ENCODE data around the gene TRAPPC12. TPM values are rescaled to one million over a fixed set of nuclear protein-coding genes. Genes with fewer than 3 reads are reported as not detected.

Gene TRAPPC12
- total RNA-seq, 2 experiments from 2014 or later: 49.8 to 64.0 TPM

GRCh38 chr2:3464401-3465005 is 85.0 kb downstream of the TRAPPC12 start:
- H3K27ac ChIP-seq (ENCODE audit: low read depth in 1 of 2, low read length in 2 of 2): no peak overlapping the region
- H3K27ac Mint-ChIP-seq: no peak overlapping the region
- no peak overlapping the region for H3K4me3 ChIP-seq (ENCODE audit: low read length)
- H3K9me3 ChIP-seq (ENCODE audit: control insufficient read depth in 1 of 2, insufficient read depth in 1 of 2, low read length in 2 of 2): peaks cover 0 to 3% of the 10 kb centered on the region in 2 experiments
- peaks cover 13% of the 10 kb centered on the region for H3K4me1 Mint-ChIP-seq (ENCODE audit: low read depth)
- no peaks in the 10 kb centered on the region for H3K27me3 Mint-ChIP-seq
- no peak overlapping the region for H3K4me3 Mint-ChIP-seq
- H3K27me3 ChIP-seq (ENCODE audit: control insufficient read depth in 1 of 2, insufficient read depth in 2 of 2, low read length in 2 of 2): no peaks in the 10 kb centered on the region
- DNase-seq (no peak), ATAC-seq (ENCODE audit: poor library complexity) (no peak)
- ChIA-PET POLR2A (no interaction called here), CTCF (no interaction called here)
- intact Hi-C loops (cut with DNase I, micrococcal nuclease): loop anchor here (5.0 kb wide), 2 partner anchors 42 to 1342 kb away; no protein-coding TSS in a partner anchor
- H3K4me1 ChIP-seq (ENCODE audit: insufficient read depth, low read length): peaks cover 9% of the 10 kb centered on the region
- H3K36me3 Mint-ChIP-seq (ENCODE audit: low read depth): peaks cover 73% of the 10 kb centered on the region
- TF ChIP-seq CTCF (IDR thresholded peaks at IDR 0.05): no peak
- no peaks in the 10 kb centered on the region for H3K9me3 Mint-ChIP-seq
- H3K36me3 ChIP-seq (ENCODE audit: insufficient read depth, low read length): peaks cover 57% of the 10 kb centered on the region

- POLR2A ChIA-PET: no interaction called here
- peaks cover 78% of the 10 kb centered on the region for H3K36me3 Mint-ChIP-seq (ENCODE audit: low read depth)
Observed at GRCh38 chr2:3465328-3465727, 85.8 kb downstream of the TRAPPC12 start.

GRCh38 chr2:3465844-3466481 is 86.5 kb downstream of the TRAPPC12 start:
- ChIA-PET POLR2A (no interaction called here), CTCF (no interaction called here)
- no peaks in the 10 kb centered on the region for H3K9me3 Mint-ChIP-seq
- Histone ChIP-seq H3K9me3 (ENCODE audit: control insufficient read depth in 1 of 2, insufficient read depth in 1 of 2, low read length in 2 of 2) (peaks cover 0 to 3% of the 10 kb centered on the region in 2 experiments), H3K4me3 (ENCODE audit: low read length) (no peak overlapping the region), H3K27me3 (ENCODE audit: control insufficient read depth in 1 of 2, insufficient read depth in 2 of 2, low read length in 2 of 2) (no peaks in the 10 kb centered on the region), H3K27ac (ENCODE audit: low read depth in 1 of 2, low read length in 2 of 2) (no peak overlapping the region), H3K36me3 (ENCODE audit: insufficient read depth, low read length) (peaks cover 70% of the 10 kb centered on the region), H3K4me1 (ENCODE audit: insufficient read depth, low read length) (peaks cover 9% of the 10 kb centered on the region)
- ATAC-seq (ENCODE audit: poor library complexity) (no peak), DNase-seq (no peak)
- H3K27ac Mint-ChIP-seq: no peak overlapping the region
- peaks cover 13% of the 10 kb centered on the region for H3K4me1 Mint-ChIP-seq (ENCODE audit: low read depth)
- peaks cover 83% of the 10 kb centered on the region for H3K36me3 Mint-ChIP-seq (ENCODE audit: low read depth)
- intact Hi-C loops (cut with DNase I, micrococcal nuclease): no loop called here
- H3K27me3 Mint-ChIP-seq: no peaks in the 10 kb centered on the region
- H3K4me3 Mint-ChIP-seq: no peak overlapping the region
- TF ChIP-seq CTCF (IDR thresholded peaks at IDR 0.05): no peak

More at GRCh38 chr2:3465328-3465727, 85.8 kb downstream of the TRAPPC12 start:
- DNase-seq (no peak), ATAC-seq (ENCODE audit: poor library complexity) (no peak)
- Histone ChIP-seq H3K4me3 (ENCODE audit: low read length) (no peak overlapping the region), H3K27ac (ENCODE audit: low read depth in 1 of 2, low read length in 2 of 2) (no peak overlapping the region), H3K36me3 (ENCODE audit: insufficient read depth, low read length) (peaks cover 65% of the 10 kb centered on the region), H3K9me3 (ENCODE audit: control insufficient read depth in 1 of 2, insufficient read depth in 1 of 2, low read length in 2 of 2) (peaks cover 0 to 3% of the 10 kb centered on the region in 2 experiments), H3K27me3 (ENCODE audit: control insufficient read depth in 1 of 2, insufficient read depth in 2 of 2, low read length in 2 of 2) (no peaks in the 10 kb centered on the region), H3K4me1 (ENCODE audit: insufficient read depth, low read length) (peaks cover 9% of the 10 kb centered on the region)
- H3K9me3 Mint-ChIP-seq: no peaks in the 10 kb centered on the region
- H3K27me3 Mint-ChIP-seq: no peaks in the 10 kb centered on the region
- no peak for TF ChIP-seq CTCF (IDR thresholded peaks at IDR 0.05)
- no peak overlapping the region for H3K4me3 Mint-ChIP-seq
- peaks cover 13% of the 10 kb centered on the region for H3K4me1 Mint-ChIP-seq (ENCODE audit: low read depth)
- CTCF ChIA-PET: no interaction called here
- H3K27ac Mint-ChIP-seq: no peak overlapping the region
- intact Hi-C loops (cut with DNase I, micrococcal nuclease): no loop called here

Measured in CD4-positive, alpha-beta T cell (primary cell).